Glutamatergic neuron (in vitro differentiated cells): Measurements from ENCODE around the gene DISC1. TPM values are rescaled to one million over a fixed set of nuclear protein-coding genes. Genes with fewer than 3 reads are reported as not detected.

ENCODE experiments used
- DNase-seq: peaks from one replicate; pipeline ENCODE4 v3.0.0; 2022
- H3K27ac Mint-ChIP-seq: one replicate; pipeline ENCODE4 v1.8.0; 2020; ENCODE audit warnings: mild to moderate bottlenecking, mixed read lengths, inconsistent platforms; ENCODE audit not compliant: unreplicated experiment
- H3K27me3 Mint-ChIP-seq: one replicate; pipeline ENCODE4 v1.8.0; 2020; ENCODE audit warnings: mild to moderate bottlenecking, moderate library complexity, mixed read lengths, inconsistent platforms; ENCODE audit not compliant: unreplicated experiment
- H3K36me3 Mint-ChIP-seq: one replicate; pipeline ENCODE4 v1.8.0; 2020; ENCODE audit warnings: mild to moderate bottlenecking, mixed read lengths, inconsistent platforms; ENCODE audit not compliant: unreplicated experiment
- H3K4me1 Mint-ChIP-seq: one replicate; pipeline ENCODE4 v1.8.0; 2020; ENCODE audit warnings: mild to moderate bottlenecking, low read depth, mixed read lengths, inconsistent platforms; ENCODE audit not compliant: unreplicated experiment
- H3K4me3 Mint-ChIP-seq: one replicate; pipeline ENCODE4 v1.8.0; 2020; ENCODE audit warnings: mild to moderate bottlenecking, mixed read lengths, inconsistent platforms; ENCODE audit not compliant: unreplicated experiment
- H3K9me3 Mint-ChIP-seq: one replicate; pipeline ENCODE4 v1.8.0; 2020; ENCODE audit warnings: mild to moderate bottlenecking, moderate library complexity, mixed read lengths, inconsistent platforms; ENCODE audit not compliant: unreplicated experiment
- total RNA-seq: library from RNA; stranded (reverse); fragmentation: NEBNext Ultra II Directional; extraction: Animal tissue kit (Norgen Biotek cat#: 25700); gene quantifications from one replicate; pipeline ENCODE4 v1.2.1, GENCODE V29; 2021; ENCODE audit not compliant: unreplicated experiment
- TF ChIP-seq, protein P1 (sequence below): fragments of 200-600 bp; sonication (generic); IDR thresholded peaks from one replicate; pipeline ENCODE4 v1.5.0; 2021; ENCODE audit not compliant: partially characterized antibody, unreplicated experiment

The DISC1 gene
- total RNA-seq, 1 donor from 2014 or later, result 9.1 TPM

DNA sequence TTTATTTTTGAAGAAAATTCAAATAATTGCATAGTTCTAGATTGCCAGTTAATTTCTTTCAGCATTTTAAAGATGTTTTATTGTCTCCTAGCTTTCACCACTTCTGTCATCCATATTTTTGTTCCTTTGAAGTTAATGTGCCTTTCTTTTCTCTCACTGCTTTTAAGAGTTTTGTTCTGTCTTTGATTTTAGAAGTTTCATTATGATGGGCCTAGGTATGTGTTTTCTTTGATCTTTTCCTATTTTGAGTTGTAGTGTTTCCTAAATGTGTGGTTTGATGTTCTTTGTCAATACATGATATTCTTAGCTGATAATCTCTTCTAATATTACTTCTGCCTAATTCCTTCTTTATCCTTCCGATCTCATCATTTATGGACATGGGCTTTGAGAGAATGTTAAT, 378.7 kb downstream of the DISC1 start:
- no peak for DNase-seq
- Mint-ChIP-seq H3K4me3 (no peak overlapping the region), H3K9me3 (peaks cover 5% of the 10 kb centered on the region), H3K27me3 (no peaks in the 10 kb centered on the region), H3K4me1 (no peaks in the 10 kb centered on the region), H3K36me3 (peaks cover 6% of the 10 kb centered on the region), H3K27ac (no peak overlapping the region)
- TF ChIP-seq, protein P1, sequence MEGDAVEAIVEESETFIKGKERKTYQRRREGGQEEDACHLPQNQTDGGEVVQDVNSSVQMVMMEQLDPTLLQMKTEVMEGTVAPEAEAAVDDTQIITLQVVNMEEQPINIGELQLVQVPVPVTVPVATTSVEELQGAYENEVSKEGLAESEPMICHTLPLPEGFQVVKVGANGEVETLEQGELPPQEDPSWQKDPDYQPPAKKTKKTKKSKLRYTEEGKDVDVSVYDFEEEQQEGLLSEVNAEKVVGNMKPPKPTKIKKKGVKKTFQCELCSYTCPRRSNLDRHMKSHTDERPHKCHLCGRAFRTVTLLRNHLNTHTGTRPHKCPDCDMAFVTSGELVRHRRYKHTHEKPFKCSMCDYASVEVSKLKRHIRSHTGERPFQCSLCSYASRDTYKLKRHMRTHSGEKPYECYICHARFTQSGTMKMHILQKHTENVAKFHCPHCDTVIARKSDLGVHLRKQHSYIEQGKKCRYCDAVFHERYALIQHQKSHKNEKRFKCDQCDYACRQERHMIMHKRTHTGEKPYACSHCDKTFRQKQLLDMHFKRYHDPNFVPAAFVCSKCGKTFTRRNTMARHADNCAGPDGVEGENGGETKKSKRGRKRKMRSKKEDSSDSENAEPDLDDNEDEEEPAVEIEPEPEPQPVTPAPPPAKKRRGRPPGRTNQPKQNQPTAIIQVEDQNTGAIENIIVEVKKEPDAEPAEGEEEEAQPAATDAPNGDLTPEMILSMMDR, result no peak

DNA sequence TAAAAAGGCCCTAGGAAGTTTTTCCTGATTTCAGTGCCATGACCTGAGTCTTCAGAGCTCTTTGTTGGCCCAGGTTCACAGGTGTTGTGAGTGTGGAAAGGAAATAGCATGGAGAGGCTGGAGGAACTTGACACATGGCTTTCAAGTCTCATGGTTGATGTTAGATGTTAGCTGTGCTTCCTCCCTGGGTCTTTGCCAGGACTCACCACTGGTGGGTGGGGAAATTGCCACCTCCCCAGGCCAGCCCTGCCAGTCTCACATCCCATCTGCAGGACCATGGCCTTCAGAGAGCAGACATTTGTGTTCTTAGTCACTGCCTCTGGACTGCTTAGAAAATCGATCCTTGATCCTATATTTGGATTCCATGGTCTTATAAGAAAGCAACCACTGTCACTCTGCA, 383.2 kb downstream of the DISC1 start:
- Mint-ChIP-seq H3K36me3 (peaks cover 6% of the 10 kb centered on the region), H3K27ac (no peak overlapping the region), H3K4me3 (no peak overlapping the region), H3K4me1 (no peaks in the 10 kb centered on the region), H3K27me3 (no peaks in the 10 kb centered on the region), H3K9me3 (peaks cover 5% of the 10 kb centered on the region)
- TF ChIP-seq, protein P1, result no peak
- DNase-seq, result no peak

DNA sequence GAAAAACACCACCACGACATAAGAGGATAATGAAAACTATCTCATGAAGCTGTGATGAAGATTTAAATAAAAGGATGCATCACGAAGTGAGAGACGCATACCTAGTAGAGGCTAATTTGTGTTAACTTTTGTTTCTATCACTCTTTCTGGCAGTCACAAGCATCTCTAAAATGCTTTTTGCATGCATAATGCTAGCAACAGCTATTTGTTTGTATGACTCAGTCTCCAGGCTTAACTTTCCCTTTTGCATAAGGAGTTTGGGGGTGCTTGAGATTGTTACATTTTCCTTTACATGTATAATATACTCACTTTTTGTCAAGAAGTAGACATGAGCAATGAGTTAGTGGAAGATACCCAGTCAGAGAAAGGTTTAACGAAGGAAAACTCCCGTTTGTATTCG, 385.4 kb downstream of the DISC1 start:
- no peak for DNase-seq
- H3K36me3 Mint-ChIP-seq, result no peaks in the 10 kb centered on the region
- H3K4me3 Mint-ChIP-seq, result no peak overlapping the region
- H3K9me3 Mint-ChIP-seq, result peaks cover 2% of the 10 kb centered on the region
- H3K27me3 Mint-ChIP-seq, result no peaks in the 10 kb centered on the region
- TF ChIP-seq, protein P1, result no peak
- no peak overlapping the region for H3K27ac Mint-ChIP-seq
- H3K4me1 Mint-ChIP-seq, result peaks cover 6% of the 10 kb centered on the region

DNA sequence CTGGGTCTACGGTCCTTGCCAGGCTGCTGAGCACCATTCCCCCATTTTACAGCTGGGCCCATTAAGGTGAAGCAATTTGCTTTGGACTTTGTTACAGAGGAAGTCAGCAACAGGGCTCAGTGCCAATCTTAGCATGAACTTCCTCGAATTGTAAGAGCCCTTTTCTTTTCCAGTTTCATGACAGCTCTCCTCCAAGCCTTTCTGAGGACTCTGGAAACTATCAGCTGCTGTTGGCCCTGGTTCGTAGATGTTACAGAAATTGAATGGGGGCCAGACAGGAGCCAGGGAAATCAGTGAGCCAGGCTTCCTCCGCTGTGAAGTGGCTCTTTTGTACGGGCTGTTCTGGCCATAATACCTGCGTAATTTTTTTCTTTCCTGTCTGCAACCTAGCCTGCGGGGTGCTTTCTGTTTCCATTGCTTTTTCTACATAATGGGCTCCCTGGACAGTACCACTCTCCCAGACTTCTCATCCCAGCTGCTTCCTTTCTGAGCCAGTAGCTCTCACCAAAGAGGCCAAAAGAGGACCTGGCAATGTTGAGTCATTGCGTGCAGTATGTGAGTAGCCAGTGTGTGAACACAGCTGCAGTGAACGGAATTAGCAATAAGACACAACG, 386.3 kb downstream of the DISC1 start:
- Mint-ChIP-seq H3K27me3 (no peaks in the 10 kb centered on the region), H3K27ac (no peak overlapping the region), H3K4me1 (peaks cover 6% of the 10 kb centered on the region), H3K9me3 (no peaks in the 10 kb centered on the region), H3K36me3 (no peaks in the 10 kb centered on the region), H3K4me3 (no peak overlapping the region)
- TF ChIP-seq, protein P1, result no peak
- no peak for DNase-seq

DNA sequence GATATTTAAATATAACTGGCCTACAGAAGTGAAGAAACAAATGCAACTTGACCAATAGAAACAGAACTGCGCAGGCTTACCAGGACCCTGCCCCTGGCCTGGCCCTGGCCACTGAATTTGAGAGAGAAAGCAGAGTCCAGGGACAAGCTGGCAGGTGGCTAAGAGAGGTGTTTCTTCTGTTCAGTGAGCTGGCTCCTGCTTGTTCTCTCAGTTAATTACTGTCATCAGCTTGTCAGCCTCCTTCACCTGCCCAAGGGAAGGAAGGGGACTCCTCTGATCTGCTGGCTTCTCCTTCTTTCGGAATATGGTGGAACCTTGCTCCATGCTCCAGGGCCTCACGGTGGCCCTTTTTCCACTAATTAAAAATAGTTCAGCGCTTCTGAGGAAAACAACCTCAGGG, 388.4 kb downstream of the DISC1 start:
- DNase-seq, result no peak
- Mint-ChIP-seq H3K36me3 (no peaks in the 10 kb centered on the region), H3K4me1 (peaks cover 9% of the 10 kb centered on the region), H3K4me3 (peak overlapping the region; percentile 10), H3K27me3 (no peaks in the 10 kb centered on the region), H3K27ac (no peak overlapping the region), H3K9me3 (peaks cover 1% of the 10 kb centered on the region)
- TF ChIP-seq, protein P1, result no peak
